NCI-H146 (cell line): ENCODE measurements around the gene PPP1R14C.
"Not testable (repeated sequence)": the region's sequence is repeated elsewhere in the genome, so short reads cannot be mapped to it uniquely, and the experiment has no call there.

ENCODE experiments used
- DNase-seq: peaks from one replicate; lab custom pipeline; 2025; lab: John Stamatoyannopoulos, UW

Gene PPP1R14C

DNA sequence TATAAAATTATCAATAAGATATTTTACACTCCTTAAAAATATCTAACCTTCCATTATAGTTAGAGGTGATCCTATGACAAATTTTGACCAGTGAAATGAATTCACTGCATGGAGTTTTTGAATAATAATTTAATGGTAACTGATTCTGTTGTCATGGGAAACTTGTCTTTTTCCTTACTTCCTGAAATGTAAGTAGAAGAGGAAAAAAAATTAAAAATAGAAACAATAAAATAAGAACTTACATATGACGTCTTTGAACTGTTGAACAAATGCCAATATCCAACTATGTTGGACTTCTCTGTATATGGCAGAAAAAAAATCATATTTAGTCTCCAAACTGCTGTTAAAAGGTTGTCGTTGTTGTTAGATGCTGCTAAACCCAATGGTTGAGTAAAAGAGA, 26.3 kb downstream of the PPP1R14C start:
- DNase-seq, result no peak

DNA sequence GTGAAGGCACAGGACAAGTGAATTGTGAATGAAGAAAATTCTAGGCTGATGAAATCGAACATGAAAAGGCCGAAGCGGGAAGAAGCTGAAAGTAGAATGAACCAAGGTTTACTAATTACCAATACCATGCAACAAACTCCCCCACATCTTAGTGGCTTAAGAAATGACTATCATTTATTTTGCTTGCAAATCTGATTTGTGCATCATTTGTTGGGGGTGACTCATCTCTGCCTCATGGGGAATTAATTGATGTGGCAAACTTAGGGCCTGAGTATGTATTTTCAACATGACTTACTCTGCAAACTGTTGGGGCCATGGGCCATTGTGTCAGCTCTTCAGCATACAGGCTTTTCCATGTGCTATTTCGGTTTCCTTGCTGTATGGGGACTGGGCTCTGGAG, 26.8 kb downstream of the PPP1R14C start:
- no peak for DNase-seq

DNA sequence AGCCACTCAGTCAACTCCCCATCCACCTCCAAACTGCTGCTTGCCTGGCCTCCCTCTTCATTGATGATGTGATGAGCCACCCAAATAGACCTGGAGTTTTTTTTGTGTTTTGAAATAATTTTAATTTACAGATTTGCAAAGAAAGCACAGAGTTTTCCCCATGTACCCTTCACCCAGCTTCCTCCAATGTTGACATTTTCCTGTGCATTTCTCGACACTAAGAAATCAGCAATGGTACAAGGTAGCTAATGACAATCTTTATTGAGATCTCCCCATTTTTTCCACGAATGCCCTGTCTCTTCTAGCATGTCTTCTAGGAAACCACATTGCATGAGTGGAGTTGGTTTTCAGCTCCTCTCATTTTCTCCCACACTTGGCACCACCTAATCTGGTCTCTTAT, 30.1 kb downstream of the PPP1R14C start:
- DNase-seq, result no peak

DNA sequence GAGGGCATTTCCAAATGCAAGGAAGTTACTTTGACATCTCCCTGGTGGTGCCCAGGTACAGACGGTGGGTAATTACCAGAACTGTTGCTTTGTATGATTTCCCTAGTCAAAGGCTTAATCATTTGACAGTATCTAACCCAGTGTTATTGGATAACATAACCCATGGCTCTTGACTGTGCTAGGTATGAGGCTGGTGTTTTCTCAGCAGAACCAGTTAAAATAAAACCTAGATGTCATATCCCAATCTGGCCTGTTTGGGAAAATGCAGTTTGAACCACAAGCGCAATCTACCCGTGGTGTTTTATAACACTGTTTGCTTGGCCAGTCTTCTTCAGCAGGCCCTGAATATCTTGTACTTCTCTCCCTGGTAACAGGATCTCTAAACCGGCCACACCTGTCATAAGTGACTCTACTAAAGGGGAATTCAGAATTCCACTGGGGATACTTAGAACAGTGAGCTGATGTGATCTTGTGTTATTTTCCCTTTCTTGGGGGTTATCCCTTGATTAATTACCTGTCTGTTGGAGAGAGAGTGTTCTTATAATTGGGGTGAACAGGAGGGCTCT, 32.8 kb downstream of the PPP1R14C start:
- DNase-seq, result no peak

DNA sequence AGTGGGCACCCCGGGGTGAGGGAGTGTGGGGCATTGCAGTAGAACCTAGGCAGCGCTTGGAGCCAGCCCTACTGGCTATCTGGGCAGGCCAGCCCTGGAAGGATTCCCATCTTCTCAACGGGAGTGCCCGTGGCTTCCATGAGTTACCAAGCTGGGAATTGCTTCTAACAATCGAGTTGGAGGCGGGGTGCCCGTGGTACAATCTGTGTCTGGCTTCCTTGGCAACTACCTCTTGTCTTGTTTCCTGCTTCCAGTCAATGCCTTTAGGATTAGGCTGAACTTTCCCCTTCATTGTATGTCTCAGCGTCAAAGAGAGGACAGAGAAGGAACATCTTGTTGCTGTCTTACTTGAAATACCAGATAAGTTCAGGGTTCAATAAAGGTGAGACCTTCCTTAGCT, 33.3 kb downstream of the PPP1R14C start:
- no peak for DNase-seq

GRCh38 chr6:150176659-150177058, 33.8 kb downstream of the PPP1R14C start:
- DNase-seq, result no peak

- no peak for DNase-seq
These were observed 34.6 kb downstream of the PPP1R14C start for GRCh38 chr6:150177259-150177951.

GRCh38 chr6:150177952-150178520, 35.2 kb downstream of the PPP1R14C start:
- DNase-seq, result peak; percentile 37

DNA sequence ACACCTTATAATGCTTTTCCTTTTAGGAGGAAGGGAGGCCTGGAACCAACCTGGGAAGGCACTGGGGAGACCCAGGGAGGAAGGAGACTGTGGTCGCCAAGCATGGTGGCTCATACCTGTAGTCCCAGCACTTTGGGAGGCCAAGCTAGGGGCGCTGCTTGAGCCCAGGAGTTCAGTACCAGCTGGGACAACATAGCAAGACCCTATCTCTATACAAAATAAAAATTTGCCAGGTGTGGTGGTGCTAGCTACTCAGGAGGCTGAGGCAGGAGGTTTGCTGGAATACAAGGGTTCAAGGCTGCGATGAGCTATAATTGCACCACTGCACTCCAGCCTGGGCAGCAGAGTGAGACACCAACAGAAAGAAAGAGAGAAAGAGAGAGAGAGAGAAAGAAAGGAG, 36.2 kb downstream of the PPP1R14C start:
- no peak for DNase-seq

DNA sequence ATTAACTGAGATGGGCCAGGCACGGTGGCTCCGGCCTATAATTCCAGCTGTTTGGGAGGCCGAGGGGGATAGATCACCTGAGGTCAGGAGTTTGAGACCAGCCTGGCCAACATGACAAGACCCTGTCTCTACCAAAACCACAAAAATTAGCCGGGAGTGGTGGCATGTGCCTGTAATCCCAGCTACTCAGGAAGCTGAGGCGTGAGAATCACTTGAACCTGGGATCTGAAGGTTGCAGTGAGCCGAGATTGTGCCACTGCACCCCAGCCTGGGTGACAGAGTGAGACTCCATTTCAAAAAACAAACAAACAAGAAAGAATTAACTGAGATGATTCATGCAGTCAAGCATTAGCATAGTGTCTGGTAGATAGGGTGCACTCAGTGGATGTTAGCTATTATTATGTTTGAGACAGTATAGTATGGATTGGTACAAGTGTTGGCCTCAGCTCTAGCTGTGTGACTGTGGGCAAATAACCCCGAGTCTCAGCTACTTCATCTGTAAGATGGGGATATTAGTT, 37.1 kb downstream of the PPP1R14C start:
- DNase-seq, result not testable (repeated sequence)

GRCh38 chr6:150180517-150180916, 37.7 kb downstream of the PPP1R14C start:
- no peak for DNase-seq

DNA sequence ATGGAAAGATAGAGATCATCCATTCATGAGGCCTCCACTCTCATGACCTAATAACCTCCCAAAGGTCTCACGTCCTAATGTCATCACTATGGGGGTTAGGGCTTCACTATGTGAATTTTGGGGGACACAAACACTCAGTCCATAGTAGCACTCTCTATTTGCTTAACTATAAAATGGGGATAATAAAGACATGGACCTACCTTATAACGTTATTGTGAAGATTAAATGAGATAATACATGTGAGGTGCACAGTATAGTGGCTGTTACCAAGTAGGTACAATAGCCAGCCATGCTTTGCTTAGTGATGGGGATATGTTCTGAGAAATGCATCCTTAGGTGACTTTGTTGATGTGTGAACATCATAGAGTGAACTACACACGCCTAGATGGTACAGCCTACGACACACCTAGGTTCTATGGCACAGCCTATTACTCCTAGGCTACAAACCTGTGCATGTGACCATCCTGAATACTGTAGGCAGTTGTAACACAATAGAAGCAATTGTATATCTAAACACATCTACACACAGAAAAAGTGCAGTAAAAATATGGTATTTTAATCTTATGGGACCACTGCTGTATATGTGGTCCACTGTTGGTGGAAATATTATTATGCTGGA, 39.7 kb downstream of the PPP1R14C start:
- no peak for DNase-seq

- DNase-seq, result no peak
These were observed 40.3 kb downstream of the PPP1R14C start for GRCh38 chr6:150183105-150183504.

DNA sequence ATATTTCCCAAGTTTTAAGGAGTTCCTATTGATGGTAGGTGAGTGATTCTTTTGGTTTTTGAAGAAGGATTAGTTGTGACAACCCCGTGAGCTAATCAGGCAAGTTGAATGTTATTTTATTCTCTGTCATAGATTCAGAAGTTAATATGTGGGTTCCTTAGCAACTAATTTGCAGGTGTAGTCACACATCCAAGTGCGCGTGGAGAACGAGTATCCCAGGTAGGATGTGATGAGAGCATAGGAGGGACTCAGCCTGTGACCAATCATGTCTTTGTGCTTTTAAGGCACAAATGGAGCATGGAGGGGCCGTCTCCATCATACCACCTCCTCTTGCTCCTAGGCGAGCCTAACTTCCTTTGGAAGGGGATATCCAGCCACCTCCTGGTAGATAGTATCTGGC, 41.1 kb downstream of the PPP1R14C start:
- DNase-seq, result no peak

DNA sequence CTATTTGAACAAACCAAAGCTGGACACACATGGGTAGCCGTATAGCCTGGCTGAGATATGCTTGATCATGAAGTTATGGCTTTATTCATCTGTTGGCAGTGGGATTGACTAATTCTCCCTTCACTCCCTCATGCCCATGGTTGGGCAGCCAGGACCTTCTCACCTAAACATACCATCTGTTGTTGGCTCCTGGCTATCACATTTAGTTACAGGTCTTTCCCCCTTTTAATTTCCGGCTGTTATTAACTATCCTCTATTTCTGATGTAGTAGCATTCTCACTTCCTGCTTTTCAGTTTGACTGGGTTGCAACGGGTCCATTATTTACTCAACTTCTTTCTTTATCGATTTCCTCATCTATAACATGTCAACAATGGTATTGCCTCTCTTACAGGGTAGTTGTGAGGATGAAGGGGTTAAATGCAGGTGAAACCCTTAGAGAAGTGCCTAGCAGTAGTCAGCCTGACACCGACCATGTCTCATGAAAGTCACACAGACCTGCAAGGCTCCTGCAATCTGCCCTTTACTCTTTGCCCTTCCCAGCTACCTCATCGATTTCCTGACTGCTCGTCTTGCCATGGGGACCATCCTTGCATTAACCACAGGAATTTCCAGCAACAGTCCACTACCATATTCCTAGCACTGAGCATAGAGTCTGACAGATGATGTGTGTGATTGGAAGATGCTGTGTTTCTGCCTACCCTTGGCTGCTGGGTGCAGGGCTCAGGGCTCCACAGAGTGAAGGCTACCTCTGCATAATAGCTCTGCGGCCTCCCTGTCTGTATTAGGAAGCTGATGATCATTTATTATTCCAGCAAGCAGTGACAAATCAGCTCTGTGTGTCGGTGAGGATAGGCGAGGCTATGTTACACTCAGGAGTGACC, 42.2 kb downstream of the PPP1R14C start:
- DNase-seq, result no peak

DNA sequence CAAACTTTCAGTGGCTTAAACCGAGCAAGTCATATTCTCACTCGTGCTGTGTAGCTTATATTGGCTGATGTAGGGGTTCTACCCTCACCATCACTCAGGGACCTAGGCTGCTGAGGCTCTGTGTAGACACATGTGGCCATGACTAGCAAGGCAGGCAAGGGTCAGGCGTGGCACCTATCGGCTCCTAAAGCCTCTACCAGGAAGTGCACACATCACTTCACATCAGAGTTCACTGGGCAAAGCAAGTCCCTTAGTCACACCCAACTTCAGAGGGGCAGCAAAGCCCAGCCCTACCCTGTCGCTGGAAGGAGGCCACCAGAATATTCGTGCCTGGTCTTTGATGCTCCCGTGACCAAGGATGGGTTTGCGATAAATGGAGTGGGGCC, 42.9 kb downstream of the PPP1R14C start:
- no peak for DNase-seq

- DNase-seq, result no peak
These were observed 43.5 kb downstream of the PPP1R14C start for GRCh38 chr6:150186129-150186898.

DNA sequence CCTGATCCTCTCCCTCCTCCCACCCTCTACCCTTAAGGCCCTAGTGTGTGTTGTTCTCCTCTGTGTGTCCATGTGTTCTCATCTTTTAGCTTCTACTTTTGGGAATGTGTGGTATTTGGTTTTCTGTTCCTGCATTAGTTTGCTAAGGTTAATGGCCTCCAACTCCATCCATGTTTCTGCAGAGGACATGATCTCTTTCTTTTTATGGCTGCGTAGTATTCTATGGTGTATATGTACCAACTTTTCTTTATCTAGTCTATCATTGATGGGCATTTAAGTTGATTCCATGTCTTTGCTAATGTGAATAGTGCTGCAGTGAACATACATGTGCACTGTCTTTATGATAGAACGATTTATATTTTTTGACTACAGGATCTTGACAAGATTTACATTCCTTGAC, 44.6 kb downstream of the PPP1R14C start:
- DNase-seq, result not testable (repeated sequence)

DNA sequence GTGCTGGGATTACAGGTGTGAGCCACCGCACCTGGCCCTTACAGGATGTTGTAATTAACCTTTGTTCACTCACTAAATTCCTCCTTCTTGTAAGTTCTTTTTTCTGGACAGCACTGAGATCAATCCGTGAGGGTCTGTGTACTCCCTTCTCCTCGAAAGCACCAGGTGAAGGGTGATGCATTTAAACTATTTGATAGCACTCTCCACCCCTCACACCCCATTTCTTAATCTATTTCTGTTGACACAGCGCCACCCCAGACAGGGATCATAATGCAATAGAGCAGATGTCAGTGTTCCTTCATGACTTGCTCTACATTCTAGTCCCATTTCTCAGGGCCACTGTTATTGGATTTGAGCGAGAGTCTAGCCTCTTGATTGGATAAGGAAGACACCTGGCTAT, 46.3 kb downstream of the PPP1R14C start:
- DNase-seq, result no peak

DNA sequence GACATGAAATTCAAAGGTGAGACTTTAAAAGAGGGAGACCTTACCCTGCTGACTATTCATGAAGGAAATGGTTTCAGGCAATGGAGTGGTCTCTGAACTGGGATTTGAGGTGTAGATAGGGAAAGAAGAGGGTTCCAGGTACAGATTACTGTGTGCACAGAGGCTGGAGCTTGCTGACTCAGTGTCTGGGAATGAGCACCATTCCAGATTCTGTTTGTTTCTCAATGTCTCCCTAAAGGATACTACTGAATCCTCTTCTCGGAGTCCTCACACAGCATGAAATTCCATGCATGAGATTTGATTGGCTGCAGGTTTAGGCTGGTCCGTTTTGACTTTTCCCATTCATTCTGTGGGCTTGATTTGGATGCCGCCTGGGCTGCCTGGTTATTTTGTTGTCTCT, 49.0 kb downstream of the PPP1R14C start:
- DNase-seq, result no peak

DNA sequence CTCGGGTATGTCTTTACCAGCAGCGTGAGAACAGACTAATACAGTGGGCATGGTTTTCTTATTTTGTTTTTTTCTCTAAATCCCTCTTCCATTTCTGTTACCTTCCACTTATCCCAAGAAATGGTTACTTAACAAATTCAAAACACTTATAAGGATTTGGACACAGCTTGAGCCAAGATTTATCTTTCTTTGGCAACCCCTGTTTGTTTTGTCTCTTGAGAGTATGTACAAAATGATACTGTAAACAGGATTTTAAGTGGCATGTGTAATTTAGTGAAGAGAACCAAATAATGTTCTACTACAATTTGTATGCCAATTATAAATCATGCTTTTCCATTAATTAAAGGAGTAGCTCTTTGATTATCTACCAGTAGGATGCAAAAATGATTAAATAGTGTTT, 51.4 kb downstream of the PPP1R14C start:
- no peak for DNase-seq
